GM12878 (cell line): ENCODE data around the gene CRACDL. TPM values are rescaled to one million over a fixed set of nuclear protein-coding genes. Genes with fewer than 3 reads are reported as not detected.

Source experiments
- ATAC-seq: fragments of 200-7000 bp; cut with Tn5 transposase; 3 replicates; pipeline ENCODE4 v1.9.1; 2020; ENCODE audit warnings: mild to moderate bottlenecking, moderate library complexity
- BruUV-seq: library from RNA; stranded (reverse); fragments of 400-500 nt; replicated peaks from 2 replicates; lab custom pipeline; 2021; lab: Mats Ljungman, UMichigan
- CTCF ChIA-PET: fragments of 300-600 bp; sonication (Branson Sonifier 250); formaldehyde crosslinking; extraction: SDS; loops from one replicate; lab custom pipeline; 2021; ENCODE audit warnings: inconsistent platforms; lab: Yijun Ruan, JAX
- POLR2A ChIA-PET: fragments of 350-600 bp; formaldehyde crosslinking; extraction: SDS; loops from one replicate; lab custom pipeline; 2021; ENCODE audit warnings: inconsistent platforms; lab: Charles Lee
- RAD21 ChIA-PET: fragments of 300-600 bp; sonication (Branson Sonifier 250); formaldehyde crosslinking; loops from one replicate; lab custom pipeline; 2023; ENCODE audit warnings: antibody characterized with exemption; ENCODE audit not compliant: unreplicated experiment; lab: Charles Lee
- SMC1A ChIA-PET: fragments of 300-600 bp; sonication (Branson Sonifier 250); formaldehyde crosslinking; loops from one replicate; lab custom pipeline; 2023; ENCODE audit not compliant: unreplicated experiment, uncharacterized antibody; lab: Charles Lee
- DNase-seq: peaks from one replicate; pipeline ENCODE4 v3.0.0-alpha.2; 2011; ENCODE audit warnings: low read depth, low spot score
- FAIRE-seq: peaks from 3 replicates; lab custom pipeline; 2011; peaks lifted over from hg19 to GRCh38; lab: Jason Lieb, UNC
- H2AFZ ChIP-seq: 2 replicates; pipeline ENCODE4 v1.6.0; 2011; ENCODE audit warnings: low read depth, low read length, control low read depth; ENCODE audit not compliant: control insufficient read depth
- H3K27ac ChIP-seq: 2 replicates; pipeline ENCODE4 v1.5.1; 2011; ENCODE audit warnings: control low read depth; ENCODE audit not compliant: control insufficient read depth, insufficient read depth
- H3K27me3 ChIP-seq, 2 experiments: replicated peaks in 1 of 2; 2 replicates each; pipeline versions ENCODE4 v1.6.0 to v1.6.1; 2011; ENCODE audit warnings: low read length in 1 of 2; ENCODE audit not compliant: control insufficient read depth in 2 of 2, insufficient read depth in 2 of 2
- H3K36me3 ChIP-seq, 2 experiments: 2 replicates each; pipeline ENCODE4 v1.5.1; 2011; ENCODE audit warnings: low read length in 1 of 2; ENCODE audit not compliant: control insufficient read depth in 2 of 2, insufficient read depth in 2 of 2
- H3K4me1 ChIP-seq: 2 replicates; pipeline ENCODE4 v1.6.1; 2011; ENCODE audit warnings: mild to moderate bottlenecking, low read length, moderate library complexity, mixed read lengths; ENCODE audit not compliant: control insufficient read depth, insufficient read depth
- H3K4me2 ChIP-seq: 2 replicates; pipeline ENCODE4 v1.6.0; 2011; ENCODE audit warnings: control low read depth; ENCODE audit not compliant: control insufficient read depth, insufficient read depth
- H3K4me3 ChIP-seq: fragments of 200-600 bp; sonication (generic); 2 replicates; pipeline ENCODE4 v1.5.1; 2016
- H3K79me2 ChIP-seq: 2 replicates; pipeline ENCODE4 v1.6.0; 2011; ENCODE audit warnings: low read length; ENCODE audit not compliant: control insufficient read depth, insufficient read depth
- H3K9ac ChIP-seq: 2 replicates; pipeline ENCODE4 v1.8.0; 2011; ENCODE audit warnings: low read length, control low read depth, mixed read lengths; ENCODE audit not compliant: control insufficient read depth, insufficient read depth
- H3K9me3 ChIP-seq: replicated peaks from 3 replicates; pipeline ENCODE4 v1.5.1; 2011; ENCODE audit warnings: mild to moderate bottlenecking, low read length; ENCODE audit not compliant: control insufficient read depth, insufficient read depth
- H4K20me1 ChIP-seq: 2 replicates; pipeline ENCODE4 v1.6.0; 2011; ENCODE audit not compliant: control insufficient read depth, insufficient read depth
- CEBPB ChIP-seq, 2 experiments: fragments of 150-350 bp in 1 of 2; IDR thresholded peaks; 2 replicates each; pipeline ENCODE4 v1.6.1; 2012 to 2014; ENCODE audit warnings: low read depth in 2 of 2, low read length in 2 of 2, borderline replicate concordance in 1 of 2, inconsistent platforms in 1 of 2
- CHD4 ChIP-seq: fragments of 200-600 bp; sonication (generic); IDR thresholded peaks from 2 replicates; pipeline ENCODE4 v1.6.1; 2016; ENCODE audit warnings: mild to moderate bottlenecking
- CREM ChIP-seq: IDR thresholded peaks from 2 replicates; pipeline ENCODE4 v1.6.1; 2014; ENCODE audit warnings: antibody characterized with exemption, low read depth
- EED ChIP-seq: sonication (generic); IDR thresholded peaks from 2 replicates; pipeline ENCODE4 v1.6.1; 2016; ENCODE audit warnings: antibody characterized with exemption, low read depth
- NR2C1 ChIP-seq: fragments of 450-650 bp; IDR thresholded peaks from 2 replicates; pipeline ENCODE4 v1.6.1; 2017; ENCODE audit warnings: antibody characterized with exemption, mild to moderate bottlenecking, moderate library complexity
- PAX8 ChIP-seq: fragments of 450-650 bp; IDR thresholded peaks from 2 replicates; pipeline ENCODE4 v1.6.1; 2017; ENCODE audit warnings: mild to moderate bottlenecking, moderate library complexity
- ZBED1 ChIP-seq: IDR thresholded peaks from 2 replicates; pipeline ENCODE4 v1.6.1; 2016; ENCODE audit warnings: borderline replicate concordance
- ZNF384 ChIP-seq: IDR thresholded peaks from 2 replicates; pipeline ENCODE4 v1.6.1; 2012; ENCODE audit warnings: low read depth, mild to moderate bottlenecking, low read length, improper control_type of control experiment, borderline replicate concordance
- WGBS: methylation state at CpG from one replicate; pipeline ENCODE4 v1.1.6; 2016; ENCODE audit warnings: low lambda C conversion rate; ENCODE audit not compliant: insufficient replicate concordance, insufficient coverage; ENCODE audit errors: missing lambda C conversion rate; 5-methylcytosine and 5-hydroxymethylcytosine counted together
- in situ Hi-C: fragments of 300-500 bp; cut with MboI; formaldehyde crosslinking; loops from 9 replicates; pipeline ENCODE4 v1.14.3; 2018; ENCODE audit warnings: mixed read lengths
- intact Hi-C: fragments of 100-400 bp; cut with micrococcal nuclease; formaldehyde crosslinking; loops from one replicate; pipeline ENCODE4 v1.14.2; 2022; ENCODE audit not compliant: unreplicated experiment
- polyA plus RNA-seq, 11 experiments: library from polyadenylated mRNA; depleted of rRNA in 4 of 11; unstranded in 6 of 11; stranded (reverse) in 5 of 11; fragments of >200 nt; fragmentation: Nextera tagmentation in 4 of 11; fragmentation: Illumina TruSeq in 1 of 11; extraction: Ambion mirVana in 4 of 11; extraction: Trizol in 1 of 11; gene quantifications; 1 replicate in 1 of 11; 2 replicates in 10 of 11; pipeline versions ENCODE4 v1.2.1 to v1.2.3, GENCODE V29; 2011 to 2016; ENCODE audit warnings: inconsistent platforms in 2 of 11, missing spikeins in 2 of 11, low read depth in 1 of 11
- total RNA-seq, 4 experiments: library from RNA; depleted of rRNA in 3 of 4; stranded (reverse); fragments of >200 nt in 3 of 4; fragmentation: Illumina TruSeq in 1 of 4; extraction: Trizol in 1 of 4; gene quantifications; 2 replicates each; pipeline versions ENCODE4 v1.2.1 to v1.2.3, GENCODE V29; 2013 to 2021

Gene CRACDL
- total and polyA plus RNA-seq, 10 of the 15 experiments (the other 5 are each of a cell fraction or from before 2014, with no cell fraction given), result 0.03 to 0.72 (median 0.14) TPM

- ATAC-seq, result no peak
- H3K36me3 ChIP-seq, result no peaks in the 10 kb centered on the region
- no peak overlapping the region for H2AFZ ChIP-seq
- ChIA-PET CTCF (no interaction called here), SMC1A (interaction anchor here (2.6 to 3.6 kb wide), 2 partner anchors 12 to 16 kb away, joined by 6 to 26 read pairs; no protein-coding TSS in a partner anchor), POLR2A (interaction anchor here (1.1 kb wide), 1 partner anchor 46 kb away, joined by 3 read pairs; no protein-coding TSS in a partner anchor), RAD21 (no interaction called here)
- H3K79me2 ChIP-seq, result no peaks in the 10 kb centered on the region
- no TSS peak for BruUV-seq
- DNase-seq, result no peak
- intact Hi-C loops, result loop anchor here (5.0 kb wide), 1 partner anchor 63 kb away; no protein-coding TSS in a partner anchor
- 74% methylated on average over 4 of the region's 4 CpGs for WGBS
- H3K4me3 ChIP-seq, result no peak overlapping the region
- no peak overlapping the region for H3K27ac ChIP-seq
- no peak overlapping the region for H3K4me2 ChIP-seq
- no peak for FAIRE-seq
- no peak overlapping the region for H3K9ac ChIP-seq
- peaks cover 16% of the 10 kb centered on the region for H3K4me1 ChIP-seq
- no peak for TF ChIP-seq ZBED1
- TF ChIP-seq ZNF384, result no peak
- no peak for TF ChIP-seq NR2C1
- no peak for TF ChIP-seq EED
- TF ChIP-seq, all 136 proteins: peak for 0
- Histone ChIP-seq H4K20me1 (no peaks in the 10 kb centered on the region), H3K27me3 (no peaks in the 10 kb centered on the region), H3K9me3 (no peaks in the 10 kb centered on the region)
- in situ Hi-C loops, result no loop called here
These were observed 162.1 kb downstream of the CRACDL start for GRCh38 chr2:98773907-98774306.

DNA sequence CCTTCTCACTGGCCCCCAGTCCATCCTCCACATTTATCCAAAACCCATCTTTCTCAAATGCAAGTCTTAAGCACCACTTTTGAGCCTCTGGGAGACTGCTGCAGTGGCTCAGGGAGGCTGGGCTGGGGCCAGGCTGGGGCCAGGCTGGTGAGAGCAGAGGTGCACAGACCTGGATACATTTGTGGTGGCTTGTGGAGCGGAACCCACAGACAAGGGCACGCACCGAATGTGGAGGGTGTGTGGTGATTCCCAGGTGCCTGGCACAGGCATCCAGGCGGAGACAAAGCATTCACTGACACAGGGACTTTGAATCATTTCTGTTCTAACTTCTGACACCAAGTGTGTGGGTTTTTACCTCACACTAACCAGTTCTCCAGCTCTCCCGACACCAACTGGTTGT lies 162.9 kb downstream of the CRACDL start:
- TF ChIP-seq PAX8, result no peak
- no peak for TF ChIP-seq CREM
- no peak for TF ChIP-seq CEBPB (IDR thresholded peaks at IDR 0.05; ENCODE audit: borderline replicate concordance in 1 of 2, low read depth in 2 of 2, low read length in 2 of 2)
- TF ChIP-seq CHD4, result no peak
- no peaks in the 10 kb centered on the region for H3K36me3 ChIP-seq
- ChIA-PET SMC1A (interaction anchor here (2.6 to 3.6 kb wide), 2 partner anchors 12 to 15 kb away, joined by 6 to 26 read pairs; no protein-coding TSS in a partner anchor), POLR2A (interaction anchor here (1.1 kb wide), 1 partner anchor 46 kb away, joined by 3 read pairs; no protein-coding TSS in a partner anchor), CTCF (no interaction called here), RAD21 (no interaction called here)
- H3K4me3 ChIP-seq, result no peak overlapping the region
- peaks cover 16% of the 10 kb centered on the region for H3K4me1 ChIP-seq
- FAIRE-seq (no peak), DNase-seq (no peak), ATAC-seq (no peak)
- WGBS, result 89% methylated on average over 5 of the region's 5 CpGs
- no peaks in the 10 kb centered on the region for H3K9me3 ChIP-seq
- no peaks in the 10 kb centered on the region for H3K79me2 ChIP-seq
- H3K9ac ChIP-seq, result no peak overlapping the region
- H3K4me2 ChIP-seq, result no peak overlapping the region
- intact Hi-C loops (loop anchor here (5.0 kb wide), 1 partner anchor 64 kb away; no protein-coding TSS in a partner anchor), in situ Hi-C loops (no loop called here)
- H4K20me1 ChIP-seq, result no peaks in the 10 kb centered on the region
- BruUV-seq, result no TSS peak
- no peak overlapping the region for H2AFZ ChIP-seq
- no peaks in the 10 kb centered on the region for H3K27me3 ChIP-seq
- no peak overlapping the region for H3K27ac ChIP-seq
